K562 (cell line): ENCODE results near the gene MYO18B. TPM values are rescaled to one million over a fixed set of nuclear protein-coding genes. Genes with fewer than 3 reads are reported as not detected.

Source experiments
- ATAC-seq: fragments of 200-7000 bp; cut with Tn5 transposase; 3 replicates; pipeline ENCODE4 v1.9.1; 2020; ENCODE audit warnings: moderate library complexity
- BruUV-seq: library from RNA; stranded (reverse); fragments of 400-500 nt; replicated peaks from 2 replicates; lab custom pipeline; 2021; lab: Mats Ljungman, UMichigan
- CTCF ChIA-PET: fragments of 300-600 bp; formaldehyde crosslinking; extraction: SDS; loops from one replicate; lab custom pipeline; 2021; ENCODE audit warnings: low intra/inter-chr PET ratio; lab: Yijun Ruan, JAX
- POLR2A ChIA-PET: fragments of 300-600, 350-650 bp; sonication (Branson Sonifier 250); formaldehyde crosslinking; extraction: SDS; loops from one replicate; lab custom pipeline; 2021; ENCODE audit warnings: antibody characterized with exemption, inconsistent platforms; lab: Yijun Ruan, JAX
- DNase-seq, 4 experiments: peaks; one replicate each; pipeline versions ENCODE4 v3.0.0 to v3.0.0-alpha.2; 2011 to 2018; ENCODE audit warnings: low spot score in 3 of 4, mixed read lengths in 3 of 4; ENCODE audit errors: extremely low read depth in 1 of 4
- FAIRE-seq: peaks from 2 replicates; lab custom pipeline; 2011; peaks lifted over from hg19 to GRCh38; lab: Jason Lieb, UNC
- H2AFZ ChIP-seq: 2 replicates; pipeline ENCODE4 v1.6.0; 2011; ENCODE audit warnings: low read depth, low read length, control low read depth, inconsistent platforms
- H3K27ac ChIP-seq: fragments of 200-600 bp; 3 replicates; pipeline ENCODE4 v1.8.0; 2011; ENCODE audit warnings: low read depth, mild to moderate bottlenecking, control low read depth, inconsistent platforms, low read length, moderate library complexity, mixed read lengths; ENCODE audit errors: extremely low read depth
- H3K27me3 ChIP-seq, 2 experiments: fragments of 300-600 bp in 1 of 2; 2 replicates in 1 of 2; 3 replicates in 1 of 2; pipeline versions ENCODE4 v1.6.0 to v1.8.0; 2011; ENCODE audit warnings: inconsistent platforms in 2 of 2, low read length in 2 of 2, mild to moderate bottlenecking in 1 of 2, mixed read lengths in 1 of 2, moderate library complexity in 1 of 2; ENCODE audit not compliant: control insufficient read depth in 2 of 2, insufficient read depth in 2 of 2
- H3K36me3 ChIP-seq: fragments of 300-600 bp; 3 replicates; pipeline ENCODE4 v1.8.0; 2011; ENCODE audit warnings: mild to moderate bottlenecking, low read length, inconsistent platforms; ENCODE audit not compliant: control insufficient read depth, insufficient read depth
- H3K4me1 ChIP-seq, 2 experiments: fragments of 200-600 bp in 1 of 2; replicated peaks in 1 of 2; 2 replicates in 1 of 2; 3 replicates in 1 of 2; pipeline versions ENCODE4 v1.5.1 to v1.8.0; 2011; ENCODE audit warnings: inconsistent platforms in 2 of 2, low read length in 2 of 2, mild to moderate bottlenecking in 1 of 2, mixed read lengths in 1 of 2, moderate library complexity in 1 of 2; ENCODE audit not compliant: control insufficient read depth in 2 of 2, insufficient read depth in 2 of 2
- H3K4me2 ChIP-seq: 2 replicates; pipeline ENCODE4 v1.6.1; 2011; ENCODE audit warnings: low read length, control low read depth, inconsistent platforms, mixed read lengths; ENCODE audit not compliant: insufficient read depth
- H3K4me3 ChIP-seq: fragments of 200-600 bp; sonication (generic), shearing (Covaris generic); 2 replicates; pipeline ENCODE4 v1.5.1; 2016; ENCODE audit warnings: control low read depth, inconsistent platforms
- H3K79me2 ChIP-seq: fragments of 200-600 bp; 3 replicates; pipeline ENCODE4 v1.8.0; 2011; ENCODE audit warnings: low read length, inconsistent platforms; ENCODE audit not compliant: control insufficient read depth, insufficient read depth
- H3K9ac ChIP-seq, 2 experiments: 2 replicates each; pipeline versions ENCODE4 v1.6.0 to v1.6.1; 2011; ENCODE audit warnings: low read depth in 2 of 2, low read length in 2 of 2, control low read depth in 1 of 2, inconsistent platforms in 1 of 2, mild to moderate bottlenecking in 1 of 2, mixed read lengths in 1 of 2; ENCODE audit not compliant: insufficient read depth in 1 of 2
- H3K9me1 ChIP-seq: one replicate; pipeline ENCODE4 v1.6.0; 2011; ENCODE audit warnings: inconsistent platforms, mild to moderate bottlenecking, low read length, moderate library complexity; ENCODE audit not compliant: control insufficient read depth, insufficient read depth
- H3K9me3 ChIP-seq: replicated peaks from 2 replicates; pipeline ENCODE4 v1.5.1; 2011; ENCODE audit warnings: low read depth, low read length, inconsistent platforms; ENCODE audit not compliant: control insufficient read depth, insufficient read depth
- H4K20me1 ChIP-seq: replicated peaks from 2 replicates; pipeline ENCODE4 v1.6.1; 2011; ENCODE audit warnings: low read length, inconsistent platforms, mixed read lengths; ENCODE audit not compliant: control insufficient read depth, insufficient read depth
- CHD2 ChIP-seq: IDR thresholded peaks from 2 replicates; pipeline ENCODE4 v1.6.1; 2011; ENCODE audit warnings: low read depth, low read length
- E2F4 ChIP-seq: sonication (generic); formaldehyde crosslinking; IDR thresholded peaks from 2 replicates; pipeline ENCODE4 v1.8.0; 2022; ENCODE audit warnings: mild to moderate bottlenecking, low read depth, missing genetic modification reagents
- GATAD2A ChIP-seq: fragments of 450-650 bp; IDR thresholded peaks from 2 replicates; pipeline ENCODE4 v1.6.1; 2017
- HMBOX1 ChIP-seq: sonication (generic); IDR thresholded peaks from 2 replicates; pipeline ENCODE4 v1.6.1; 2016
- KHSRP ChIP-seq: fragments of 450-650 bp; IDR thresholded peaks from 2 replicates; pipeline ENCODE4 v1.6.1; 2017
- MEF2A ChIP-seq: IDR thresholded peaks from 2 replicates; pipeline ENCODE4 v1.6.1; 2011; ENCODE audit warnings: low read depth, mild to moderate bottlenecking, low read length, moderate library complexity; ENCODE audit not compliant: control insufficient read depth
- MYNN ChIP-seq, 2 experiments: sonication (generic); formaldehyde crosslinking in 1 of 2; IDR thresholded peaks; 2 replicates each; pipeline versions ENCODE4 v1.5.0 to v1.6.1; 2016 to 2020; ENCODE audit warnings: antibody characterized with exemption in 1 of 2, missing genetic modification reagents in 1 of 2
- NUFIP1 ChIP-seq: fragments of 450-650 bp; IDR thresholded peaks from 2 replicates; pipeline ENCODE4 v1.6.1; 2018; ENCODE audit not compliant: partially characterized antibody
- SMAD4 ChIP-seq: fragments of 250-450 bp; sonication (Bioruptor Pico); conservative IDR thresholded peaks from 2 replicates; pipeline ENCODE4 v1.8.0; 2021; ENCODE audit warnings: inconsistent platforms, mild to moderate bottlenecking, moderate library complexity
- SREBF2 ChIP-seq: sonication (generic); formaldehyde crosslinking; IDR thresholded peaks from 2 replicates; pipeline ENCODE4 v1.4.0; 2020; ENCODE audit warnings: mild to moderate bottlenecking, missing genetic modification reagents
- TCFL5 ChIP-seq: fragments of 250-450 bp; sonication (Bioruptor Pico); conservative IDR thresholded peaks from 2 replicates; pipeline ENCODE4 v1.6.1; 2021; ENCODE audit warnings: mild to moderate bottlenecking, moderate library complexity, matching md5 sums
- ZBTB49 ChIP-seq: sonication (generic); formaldehyde crosslinking; IDR thresholded peaks from 2 replicates; pipeline ENCODE4 v1.8.0; 2022; ENCODE audit warnings: missing genetic modification reagents, mild to moderate bottlenecking, borderline replicate concordance
- ZNF23 ChIP-seq: fragments of 250-450 bp; sonication (Bioruptor Pico); IDR thresholded peaks from 2 replicates; pipeline ENCODE4 v1.4.0; 2020; ENCODE audit warnings: mild to moderate bottlenecking
- ZNF507 ChIP-seq: conservative IDR thresholded peaks from 2 replicates; pipeline ENCODE4 v1.6.1; 2017; ENCODE audit warnings: missing genetic modification characterization, missing compliant biosample characterization
- ZNF764 ChIP-seq: fragments of 250-450 bp; sonication (Bioruptor Pico); IDR thresholded peaks from 2 replicates; pipeline ENCODE4 v1.4.0; 2020; ENCODE audit warnings: low read depth, mild to moderate bottlenecking, moderate library complexity
- WGBS: fragments of 100-300 bp; shearing (Covaris generic); methylation state at CpG from one replicate; pipeline ENCODE4 v1.1.6; 2016; ENCODE audit warnings: low coverage, mixed read lengths; ENCODE audit not compliant: insufficient coverage; ENCODE audit errors: missing lambda C conversion rate; 5-methylcytosine and 5-hydroxymethylcytosine counted together
- in situ Hi-C: fragments of 300-500 bp; cut with MboI; formaldehyde crosslinking; loops from 4 replicates; pipeline ENCODE4 v1.15.0; 2018; ENCODE audit warnings: inconsistent platforms, mixed read lengths
- intact Hi-C: fragments of 100-400 bp; cut with micrococcal nuclease; formaldehyde crosslinking; loops from 2 replicates; pipeline ENCODE4 v1.14.2; 2022
- polyA plus RNA-seq, 8 experiments: library from polyadenylated mRNA; depleted of rRNA in 4 of 8; stranded (reverse) in 5 of 8; unstranded in 3 of 8; fragments of >200 nt; fragmentation: Nextera tagmentation in 2 of 8; fragmentation: Illumina TruSeq in 1 of 8; extraction: Ambion mirVana in 2 of 8; extraction: Trizol in 1 of 8; gene quantifications; 2 replicates each; pipeline versions ENCODE4 v1.2.1 to v1.2.3, GENCODE V29; 2011 to 2014; ENCODE audit warnings: inconsistent platforms in 1 of 8, missing spikeins in 1 of 8
- total RNA-seq, 7 experiments: library from RNA; depleted of rRNA in 6 of 7; stranded (reverse); fragments of >200 nt in 6 of 7; fragmentation: Illumina TruSeq in 2 of 7; extraction: Trizol in 2 of 7; gene quantifications; 2 replicates each; pipeline versions ENCODE4 v1.2.1 to v1.2.3, GENCODE V29; 2011 to 2021; ENCODE audit warnings: low replicate concordance in 1 of 7
- TF ChIP-seq, protein P1 (sequence below): sonication (generic); formaldehyde crosslinking; IDR thresholded peaks from 2 replicates; pipeline ENCODE4 v1.8.1; 2023; ENCODE audit warnings: mild to moderate bottlenecking, missing genetic modification reagents

MYO18B gene
- total and polyA plus RNA-seq, 9 of the 15 experiments (the other 6 are each of a cell fraction or from before 2014, with no cell fraction given): 0.06 to 7.0 (median 4.3) TPM

DNA sequence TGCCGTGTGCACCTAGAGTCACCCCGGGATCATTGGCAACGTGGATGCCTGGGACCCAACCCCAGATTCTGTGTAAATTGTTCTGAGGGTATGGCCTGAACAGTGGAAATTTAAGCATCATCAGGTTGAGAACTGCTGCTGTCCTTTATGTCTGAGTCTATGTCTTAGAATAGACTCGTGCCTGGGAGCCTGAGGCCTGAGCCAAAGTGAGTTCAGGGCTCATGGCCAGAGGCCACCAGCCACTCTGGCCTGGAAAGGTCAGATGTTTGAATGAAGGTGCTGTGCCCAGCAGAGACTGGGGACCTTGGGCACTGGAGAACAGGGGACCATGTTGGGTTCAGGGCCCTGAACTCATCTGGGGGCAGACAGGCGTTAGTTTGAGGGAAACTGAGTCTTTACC is 91.1 kb downstream of the MYO18B start:
- H3K27ac ChIP-seq: no peak overlapping the region
- POLR2A ChIA-PET: no interaction called here
- H3K9me3 ChIP-seq: no peaks in the 10 kb centered on the region
- DNase-seq: no peak
- H3K27me3 ChIP-seq: no peaks in the 10 kb centered on the region
- no peak overlapping the region for H2AFZ ChIP-seq
- no TSS peak for BruUV-seq
- H3K9me1 ChIP-seq: no peaks in the 10 kb centered on the region
- CTCF ChIA-PET: no interaction called here
- no peak for ATAC-seq
- no peak overlapping the region for H3K4me2 ChIP-seq
- H3K9ac ChIP-seq: no peak overlapping the region
- intact Hi-C loops: no loop called here
- peaks cover 39% of the 10 kb centered on the region; the same call in 2 of the 3 replicates for H3K36me3 ChIP-seq
- no peak overlapping the region for H3K4me3 ChIP-seq
- FAIRE-seq: no peak
- no peaks in the 10 kb centered on the region for H4K20me1 ChIP-seq
- in situ Hi-C loops: no loop called here
- 65% methylated on average over 5 of the region's 5 CpGs for WGBS
- no peaks in the 10 kb centered on the region for H3K79me2 ChIP-seq
- H3K4me1 ChIP-seq: no peaks in the 10 kb centered on the region
- TF ChIP-seq ZBTB49 (CRISPR knock-in tag) (no peak), ZNF507 (tag) (no peak), SREBF2 (CRISPR knock-in tag) (no peak), CHD2 (no peak), NUFIP1 (no peak), MEF2A (no peak), TCFL5 (CRISPR knock-in tag) (no peak), MYNN (IDR thresholded peaks at IDR 0.05) (no peak), MYNN (CRISPR knock-in tag; IDR thresholded peaks at IDR 0.05) (no peak), SMAD4 (no peak), GATAD2A (no peak), KHSRP (no peak), HMBOX1 (no peak), ZNF764 (CRISPR knock-in tag) (no peak), E2F4 (CRISPR knock-in tag) (no peak), ZNF23 (CRISPR knock-in tag) (no peak)
- TF ChIP-seq, protein P1, sequence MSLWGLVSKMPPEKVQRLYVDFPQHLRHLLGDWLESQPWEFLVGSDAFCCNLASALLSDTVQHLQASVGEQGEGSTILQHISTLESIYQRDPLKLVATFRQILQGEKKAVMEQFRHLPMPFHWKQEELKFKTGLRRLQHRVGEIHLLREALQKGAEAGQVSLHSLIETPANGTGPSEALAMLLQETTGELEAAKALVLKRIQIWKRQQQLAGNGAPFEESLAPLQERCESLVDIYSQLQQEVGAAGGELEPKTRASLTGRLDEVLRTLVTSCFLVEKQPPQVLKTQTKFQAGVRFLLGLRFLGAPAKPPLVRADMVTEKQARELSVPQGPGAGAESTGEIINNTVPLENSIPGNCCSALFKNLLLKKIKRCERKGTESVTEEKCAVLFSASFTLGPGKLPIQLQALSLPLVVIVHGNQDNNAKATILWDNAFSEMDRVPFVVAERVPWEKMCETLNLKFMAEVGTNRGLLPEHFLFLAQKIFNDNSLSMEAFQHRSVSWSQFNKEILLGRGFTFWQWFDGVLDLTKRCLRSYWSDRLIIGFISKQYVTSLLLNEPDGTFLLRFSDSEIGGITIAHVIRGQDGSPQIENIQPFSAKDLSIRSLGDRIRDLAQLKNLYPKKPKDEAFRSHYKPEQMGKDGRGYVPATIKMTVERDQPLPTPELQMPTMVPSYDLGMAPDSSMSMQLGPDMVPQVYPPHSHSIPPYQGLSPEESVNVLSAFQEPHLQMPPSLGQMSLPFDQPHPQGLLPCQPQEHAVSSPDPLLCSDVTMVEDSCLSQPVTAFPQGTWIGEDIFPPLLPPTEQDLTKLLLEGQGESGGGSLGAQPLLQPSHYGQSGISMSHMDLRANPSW (CRISPR knock-in tag): no peak
